HG03575 (cell line): ENCODE measurements around the gene MPO.

Experiments used
- ATAC-seq: cut with Tn5 transposase; IDR thresholded peaks from one replicate; pipeline ENCODE4 v1.9.1; 2021; ENCODE audit not compliant: unreplicated experiment, insufficient number of reproducible peaks, low FRiP score; ENCODE audit errors: extremely low read depth

The MPO gene

DNA sequence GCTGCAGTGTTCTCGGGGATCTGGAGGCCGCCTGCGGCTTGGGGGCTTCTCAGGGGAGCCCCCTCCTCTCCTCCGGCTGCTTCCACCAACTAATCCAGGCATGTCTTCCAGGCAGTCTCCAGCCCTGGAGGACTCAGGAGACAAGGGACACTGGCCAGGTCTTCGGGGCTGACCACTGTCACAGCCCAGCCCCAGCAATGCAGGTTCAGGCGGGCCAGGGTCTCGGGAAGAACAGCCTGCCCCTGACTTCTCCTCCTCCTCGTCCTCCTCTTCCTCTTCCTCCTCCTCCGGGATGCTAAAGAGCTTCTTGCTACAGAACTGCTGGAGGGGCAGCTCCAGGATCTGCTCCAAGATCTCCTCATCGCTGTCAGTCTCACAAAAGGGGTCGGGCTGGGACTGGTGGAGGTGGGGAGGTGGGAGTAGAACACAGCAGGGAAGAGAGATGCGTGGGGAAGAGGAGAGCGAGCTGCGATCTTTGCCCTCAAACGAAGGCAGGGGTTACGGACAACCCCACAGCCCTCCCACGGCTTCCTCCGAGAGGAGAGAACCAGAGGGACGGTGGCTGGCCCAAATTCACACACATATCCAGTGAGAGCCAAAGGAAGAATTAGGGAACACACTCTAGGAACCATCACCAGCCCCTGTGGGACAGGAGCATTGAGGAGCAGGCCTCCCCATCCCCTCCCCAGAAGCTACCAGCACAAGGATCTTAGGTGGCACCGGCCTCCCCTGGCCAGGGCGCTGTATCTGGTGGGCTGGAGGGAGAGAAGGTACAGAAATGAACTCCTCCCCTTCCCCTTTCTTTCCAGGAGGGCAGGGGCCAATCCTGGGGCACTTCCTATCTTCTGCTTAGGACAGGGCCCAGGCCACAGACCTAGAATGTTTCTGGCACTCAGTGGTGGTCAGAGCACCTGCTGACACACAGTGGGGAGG lies 28.5 kb upstream of the MPO start:
- ATAC-seq: no peak

DNA sequence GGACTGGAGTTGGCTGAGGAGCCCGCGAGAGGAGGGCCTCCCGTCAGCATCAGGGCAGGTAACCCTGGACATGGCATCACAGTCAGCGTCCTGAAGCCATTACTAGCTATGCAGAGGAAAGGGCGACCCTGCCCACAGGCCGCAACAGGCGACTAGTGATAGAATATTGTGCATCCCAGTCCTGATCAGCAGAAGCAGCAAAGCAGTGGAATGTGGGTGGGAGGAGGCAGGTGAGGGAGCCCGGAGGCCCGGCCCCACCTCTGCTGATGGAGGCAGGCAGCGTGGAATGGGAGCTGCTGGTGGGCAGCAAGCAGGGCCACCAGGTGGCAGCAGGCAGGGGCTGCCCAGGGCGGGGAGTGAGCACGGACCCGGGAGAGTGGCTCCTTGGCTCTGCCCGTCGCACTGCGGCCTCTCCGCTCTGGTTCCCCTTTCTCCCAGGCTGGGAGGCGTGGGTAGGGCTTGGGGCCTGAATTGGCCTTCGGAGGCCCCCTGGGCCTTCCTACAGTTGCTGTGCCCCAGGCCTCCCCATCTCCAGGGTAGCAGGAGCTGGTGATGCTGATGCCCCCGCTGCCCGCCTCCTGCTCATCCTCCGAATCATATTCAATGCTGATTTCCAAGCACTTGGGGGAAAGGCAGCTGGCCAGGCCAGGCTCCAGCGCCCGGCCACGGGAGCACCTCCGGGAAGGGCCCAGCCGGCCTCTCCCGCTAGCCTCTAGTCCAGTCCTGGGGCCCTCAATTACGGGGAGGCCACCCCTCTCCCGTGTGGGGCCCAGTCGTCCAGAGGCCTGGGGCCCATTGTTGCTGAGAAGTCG lies 27.6 kb upstream of the MPO start:
- ATAC-seq: no peak

DNA sequence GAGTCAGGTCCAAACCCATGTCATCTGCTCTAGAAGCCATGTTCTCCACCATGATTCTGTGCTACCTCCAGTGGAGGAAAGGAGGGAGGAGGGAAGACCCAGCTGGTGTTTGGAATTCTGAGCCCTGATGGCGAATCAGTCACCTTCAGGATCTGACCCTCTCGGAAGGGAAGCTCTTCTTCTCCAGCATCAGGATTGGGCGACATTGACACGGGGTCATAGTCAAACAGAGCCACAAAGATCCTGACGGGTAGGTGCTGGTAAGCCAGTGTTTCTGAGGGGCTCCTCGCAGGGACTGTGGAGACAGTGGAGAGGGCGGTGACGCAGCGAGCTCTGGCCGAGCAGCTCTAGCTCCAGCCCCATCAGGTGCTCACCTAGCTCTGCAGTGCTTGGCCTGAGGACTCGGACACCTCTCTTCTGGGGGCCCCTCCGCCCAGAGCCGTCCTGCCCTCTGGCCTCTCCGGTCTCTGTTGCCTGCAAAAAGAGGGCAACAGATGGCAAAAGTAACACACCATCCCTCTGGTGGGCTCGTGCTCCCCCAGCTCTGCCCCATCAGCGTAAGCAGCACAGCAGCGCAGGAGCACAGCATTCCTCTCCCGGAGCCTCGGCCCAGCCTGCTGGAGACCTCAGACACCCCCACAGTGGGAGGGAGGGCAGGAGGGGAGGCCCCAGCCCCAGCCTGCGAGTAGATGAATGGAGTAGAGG lies 26.9 kb upstream of the MPO start:
- ATAC-seq: no peak

DNA sequence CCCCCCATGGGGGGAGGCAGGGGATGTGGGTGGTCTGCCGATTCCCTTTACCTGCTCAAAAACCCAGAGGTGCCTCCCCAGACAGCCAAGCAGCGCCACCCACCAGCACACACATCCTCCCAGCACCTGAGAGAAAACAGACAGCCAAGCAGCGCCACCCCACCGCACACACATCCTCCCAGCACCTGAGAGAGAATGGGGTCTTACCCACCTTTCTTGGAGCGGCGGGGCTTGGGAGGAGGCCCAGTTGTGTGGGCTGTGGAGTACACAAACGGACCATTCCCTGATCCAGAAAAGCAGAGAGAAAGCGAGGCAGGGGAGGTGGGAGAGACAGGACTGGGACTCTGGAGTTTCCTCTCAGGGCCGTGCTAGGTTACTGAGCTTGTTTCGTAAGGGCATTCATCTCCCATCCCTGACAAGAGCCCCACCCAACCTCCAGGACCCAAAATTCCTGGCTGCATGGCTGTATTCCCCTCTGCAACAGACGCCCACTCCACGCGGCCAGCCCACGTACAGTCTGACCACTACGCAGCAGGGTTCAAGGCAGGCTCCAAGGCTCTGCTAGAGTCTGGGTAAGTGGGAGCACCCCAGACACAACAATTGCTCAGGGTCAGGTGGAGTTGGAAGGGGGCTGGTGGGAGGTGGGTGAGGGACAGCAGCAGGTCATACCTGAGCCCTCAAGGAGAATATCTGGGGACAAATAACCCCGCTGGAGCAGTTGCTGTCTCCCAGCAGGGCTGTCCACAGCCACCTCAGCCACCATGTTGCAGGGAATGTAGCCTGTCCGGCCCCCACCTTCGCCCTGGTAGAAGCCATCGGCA lies 25.6 kb upstream of the MPO start:
- no peak for ATAC-seq

DNA sequence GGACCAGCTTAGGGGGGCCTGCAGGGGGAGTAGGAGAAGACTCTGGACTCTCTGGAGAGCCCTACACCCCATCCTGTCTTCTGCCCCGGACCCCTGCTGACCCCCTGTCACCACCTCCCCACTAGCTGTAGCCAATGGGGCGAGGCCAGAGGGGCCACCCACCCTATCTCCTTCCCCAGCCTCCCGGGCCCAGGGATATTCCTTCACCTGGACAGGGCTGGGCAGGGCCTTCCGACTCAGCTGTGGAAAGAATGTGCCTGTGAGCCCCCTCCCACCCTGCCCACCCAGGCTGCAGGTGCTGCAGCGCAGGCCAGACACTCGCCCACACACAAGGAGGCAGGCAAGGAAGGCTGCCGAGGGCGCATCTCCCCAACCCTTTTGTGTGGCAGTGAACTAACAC lies 24.9 kb upstream of the MPO start:
- ATAC-seq: no peak

DNA sequence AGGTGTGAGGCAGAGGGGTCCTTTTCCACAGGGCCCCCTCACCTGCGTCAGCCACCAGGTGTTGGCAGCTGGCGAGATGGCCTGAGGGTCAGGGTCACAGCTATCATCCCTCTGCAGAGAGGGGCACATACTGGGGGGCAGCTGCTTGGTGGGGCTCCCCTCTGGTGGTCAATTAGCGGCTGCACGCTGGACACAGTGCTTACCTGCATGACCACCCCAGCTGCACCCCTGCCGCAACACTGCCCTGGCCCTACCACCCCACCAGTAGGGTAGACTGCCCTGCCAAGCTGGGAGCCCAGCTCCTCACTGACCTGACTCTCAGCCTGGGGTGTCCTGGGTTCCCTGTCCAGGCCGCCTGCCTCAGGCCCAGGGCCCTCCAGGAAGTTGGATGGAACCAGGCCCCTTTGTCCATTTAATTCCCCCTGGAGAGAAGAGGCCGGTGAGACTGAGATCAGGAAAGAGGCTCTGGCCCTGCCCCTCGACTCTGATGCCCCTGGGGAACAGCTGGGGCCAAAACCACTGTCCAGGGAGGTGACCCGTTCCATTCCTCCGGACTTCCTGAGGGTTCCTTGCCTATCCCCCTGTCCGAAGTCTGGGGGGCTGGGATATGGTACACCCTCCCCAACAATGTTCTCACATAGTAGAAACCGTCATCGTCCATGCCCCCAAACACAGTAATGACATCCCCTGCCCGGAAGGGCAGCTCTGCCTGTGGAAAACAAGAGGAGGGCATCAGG lies 24.2 kb upstream of the MPO start:
- no peak for ATAC-seq

DNA sequence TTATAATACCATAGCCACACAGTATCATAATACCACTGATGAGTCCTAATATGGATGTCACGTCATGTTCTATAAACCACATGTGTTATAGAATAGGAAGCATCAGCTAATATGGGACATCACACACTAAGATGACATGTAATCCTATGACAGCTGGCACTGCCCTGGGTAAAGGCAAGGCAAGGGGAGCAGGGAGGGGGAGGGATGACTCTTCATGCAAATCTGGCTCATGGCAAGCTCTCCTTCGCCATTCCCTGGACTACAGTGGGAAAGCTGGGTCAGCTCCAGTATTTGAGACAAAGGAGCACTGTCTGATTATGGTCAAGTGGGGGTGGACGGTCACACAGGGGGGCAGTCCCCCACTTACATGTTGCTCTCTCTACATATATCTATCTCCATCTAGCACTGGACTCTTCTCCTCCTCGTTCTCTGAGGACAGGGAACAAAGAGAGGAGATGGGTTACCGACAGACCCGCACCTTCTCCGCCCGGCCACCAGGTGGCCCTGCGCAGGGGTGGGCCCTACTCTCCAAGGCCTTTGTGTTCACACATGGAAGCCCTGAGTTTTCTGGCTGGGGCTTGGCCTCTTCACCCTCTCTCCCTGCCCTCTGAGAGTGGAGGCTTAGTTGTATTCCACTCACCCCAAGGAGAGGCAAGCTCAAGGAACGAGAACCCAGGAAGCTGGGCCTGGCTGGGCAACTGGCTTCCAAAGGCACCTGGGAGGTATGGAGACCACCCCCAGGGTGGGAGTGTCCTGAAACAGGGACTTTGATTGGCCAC lies 23.4 kb upstream of the MPO start:
- no peak for ATAC-seq

DNA sequence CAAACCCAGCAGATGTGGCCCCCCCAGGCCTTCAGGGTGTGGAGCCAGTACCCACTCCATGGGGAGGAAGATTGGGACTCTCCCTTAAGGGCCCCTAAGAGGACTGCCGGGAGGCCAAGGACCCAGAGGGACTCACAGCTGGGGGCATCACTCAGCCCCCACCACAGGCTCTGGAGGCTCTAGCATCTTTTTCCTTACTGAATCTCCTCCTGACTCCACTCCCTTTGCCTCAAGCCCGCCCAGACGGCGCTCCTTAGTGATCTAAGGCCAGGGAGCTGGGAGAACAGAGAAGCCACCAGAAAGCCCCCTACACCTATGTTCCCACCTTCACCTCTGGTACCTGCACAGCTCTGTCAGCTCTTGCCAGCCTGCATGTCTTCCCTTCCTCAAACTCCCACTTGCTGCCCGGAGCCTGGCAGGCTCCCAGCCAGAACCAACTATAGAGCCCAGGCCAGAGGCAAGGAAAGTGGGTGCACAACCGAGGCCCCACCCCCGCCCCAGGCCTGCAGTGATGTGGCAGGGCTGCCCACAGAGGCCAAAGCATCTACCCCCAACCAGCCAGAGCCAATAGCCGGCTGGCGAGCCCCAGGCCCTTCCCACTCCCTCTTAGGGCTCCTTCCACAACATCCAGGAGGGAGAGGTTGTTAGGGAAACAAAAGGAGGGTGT lies 22.3 kb upstream of the MPO start:
- no peak for ATAC-seq

DNA sequence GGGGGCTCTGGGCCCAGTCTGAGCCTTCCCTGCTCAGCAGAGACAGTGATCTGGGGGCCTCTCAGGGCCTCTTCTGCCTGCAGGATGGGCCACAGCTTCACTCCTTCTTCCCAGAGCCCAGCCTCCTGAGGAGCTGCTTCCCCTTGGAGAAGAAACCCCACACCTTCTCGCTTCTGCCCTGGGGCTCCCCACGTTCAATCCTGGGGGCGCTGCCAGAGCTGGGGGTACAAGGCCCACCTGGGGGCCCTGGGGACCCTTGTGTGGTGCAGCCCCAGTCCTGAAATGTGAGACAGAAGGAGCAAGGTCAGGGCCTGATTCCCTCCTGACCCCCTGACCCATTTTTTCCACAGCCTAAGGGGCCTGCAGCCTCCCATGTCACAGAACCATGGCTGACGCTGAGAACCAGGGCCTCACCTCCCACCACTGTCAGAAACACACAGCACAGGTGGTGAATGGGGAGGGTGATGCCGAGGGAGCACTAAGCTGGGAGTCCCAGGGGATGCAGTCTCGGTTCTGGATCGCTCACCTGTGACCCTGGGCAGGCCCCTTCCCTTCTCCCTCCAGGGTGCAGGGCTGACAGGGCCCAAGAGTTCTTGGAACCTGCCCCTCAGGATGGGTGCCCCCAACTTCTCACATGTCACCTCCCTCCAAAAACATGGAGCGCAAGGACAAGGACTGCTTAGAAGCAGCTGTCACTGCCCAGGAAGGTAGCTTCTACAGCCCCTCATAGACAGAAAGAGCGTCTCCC lies 21.6 kb upstream of the MPO start:
- no peak for ATAC-seq

DNA sequence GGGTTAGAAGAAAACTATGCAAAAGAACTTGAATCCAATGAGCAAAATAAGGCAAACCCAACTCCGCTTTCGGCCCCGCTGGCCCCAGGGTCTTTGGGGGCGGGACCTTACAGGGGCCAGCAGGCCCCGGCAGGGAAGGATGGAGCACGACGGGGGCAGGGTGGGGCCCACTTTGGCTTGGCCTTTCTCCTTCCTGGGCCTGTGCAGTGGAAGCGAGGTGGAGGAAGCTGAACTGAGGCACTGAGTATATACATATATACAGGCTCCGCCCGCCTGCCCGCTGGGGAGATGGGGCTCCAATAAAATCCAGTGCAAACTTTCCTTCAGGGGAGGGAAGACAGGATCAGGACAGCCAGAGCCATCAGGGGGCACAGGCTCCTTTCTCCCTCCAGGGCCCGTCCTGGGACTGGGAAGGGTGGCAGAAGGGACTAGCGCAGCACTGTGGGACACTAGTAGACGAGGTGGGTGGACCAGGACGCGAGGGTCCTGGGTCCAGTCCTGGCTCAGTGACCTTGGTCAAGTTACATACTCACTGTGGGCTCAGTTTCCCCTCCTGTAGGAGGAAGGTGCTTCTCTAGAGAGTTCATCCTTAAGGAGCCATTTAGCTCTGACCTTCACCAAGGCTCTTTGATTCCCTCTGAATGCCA lies 20.9 kb upstream of the MPO start:
- no peak for ATAC-seq

DNA sequence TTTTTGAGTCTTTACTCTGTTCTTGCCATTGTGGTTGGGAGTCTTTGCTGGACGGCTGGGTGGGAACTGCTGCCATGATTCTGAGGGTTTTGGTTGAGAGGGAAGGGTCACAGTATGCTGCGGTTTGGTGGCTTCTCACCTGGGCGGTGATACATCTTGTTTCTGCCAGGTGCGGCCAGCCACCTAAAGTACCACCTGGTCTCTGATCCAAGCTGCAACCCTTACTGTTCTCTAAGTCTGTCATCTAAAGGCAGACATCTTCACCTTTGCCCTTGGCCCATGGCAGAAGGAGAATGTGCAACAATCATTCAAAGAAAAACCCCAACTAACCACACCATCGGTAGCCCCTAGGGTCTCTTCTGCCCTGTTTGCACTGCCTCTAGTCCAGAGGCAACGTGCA lies 19.6 kb upstream of the MPO start:
- no peak for ATAC-seq

DNA sequence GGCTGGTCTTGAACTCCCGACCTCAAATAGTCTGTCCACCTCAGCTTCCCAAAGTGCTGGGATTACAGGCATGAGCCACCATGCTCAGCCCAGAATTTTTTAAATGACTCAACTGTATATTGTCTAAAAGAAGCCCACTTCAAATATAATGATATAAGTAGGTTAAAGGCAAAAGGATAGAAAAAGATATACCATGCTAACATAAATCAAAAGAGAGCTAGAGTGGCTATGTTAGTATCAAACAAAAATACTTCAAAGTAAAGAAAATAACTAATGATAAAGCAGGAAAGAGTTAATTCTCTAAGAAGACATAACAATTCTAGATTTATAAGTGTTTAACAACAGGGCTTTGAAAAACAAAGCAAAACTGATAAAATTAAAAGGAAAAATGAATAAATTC lies 13.3 kb upstream of the MPO start:
- ATAC-seq: no peak

DNA sequence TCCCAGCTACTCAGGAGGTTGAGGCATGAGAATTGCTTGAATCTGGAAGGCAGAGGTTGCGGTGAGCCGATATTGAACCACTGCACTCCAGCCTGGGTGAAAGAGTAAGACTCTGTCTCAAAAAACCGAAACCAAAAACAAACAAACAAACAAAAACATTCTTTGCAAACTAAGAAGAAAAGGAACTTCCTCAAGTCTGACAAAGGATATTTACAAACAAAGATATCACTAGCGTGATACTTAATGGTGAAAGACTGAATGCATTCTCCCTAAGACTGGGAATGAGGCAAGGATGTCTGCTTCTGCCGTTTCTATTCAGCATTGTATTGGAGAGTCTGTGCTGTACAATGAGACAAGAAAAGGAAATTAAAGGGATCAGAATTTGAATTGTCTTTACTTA lies 10.5 kb upstream of the MPO start:
- ATAC-seq: no peak

DNA sequence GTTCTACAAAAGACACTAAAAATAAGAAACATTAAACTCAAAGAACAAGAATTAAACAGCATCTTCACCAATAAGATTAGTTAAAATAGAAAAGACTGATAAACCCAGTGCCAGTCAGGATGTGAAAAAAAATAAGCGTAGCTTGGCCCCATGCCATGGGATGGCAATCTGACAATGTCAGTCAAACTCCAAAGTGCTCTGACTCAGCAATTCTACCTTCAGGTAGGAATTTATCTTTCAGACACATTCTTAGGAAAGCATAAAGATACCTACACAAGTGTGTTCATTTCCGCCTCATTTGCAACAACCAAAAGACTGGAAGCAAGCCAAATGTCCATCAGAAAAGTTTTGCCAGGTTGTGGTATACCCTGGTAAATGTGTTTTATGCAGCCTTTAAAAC lies 9.1 kb upstream of the MPO start:
- ATAC-seq: no peak

DNA sequence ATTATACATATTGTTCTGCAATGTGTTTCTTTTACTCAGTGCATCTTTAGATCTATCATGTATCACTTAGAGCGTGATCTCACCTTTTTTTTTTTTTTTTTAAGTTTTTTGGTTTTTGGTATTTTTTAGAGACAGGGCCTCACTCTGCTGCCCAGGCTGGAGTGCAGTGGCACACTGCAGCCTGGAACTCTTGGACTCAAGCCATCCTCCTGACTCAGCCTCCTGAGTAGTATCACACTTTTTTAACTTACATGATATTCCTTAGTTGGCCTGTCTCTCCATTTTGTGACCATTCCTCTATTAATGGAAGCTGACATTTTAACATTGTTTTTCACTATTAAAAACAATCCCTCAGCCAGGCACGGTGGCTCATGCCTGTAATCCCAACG lies 4.7 kb upstream of the MPO start:
- ATAC-seq: no peak
